Measurements from ENCODE around the gene LRRC8C.

GRCh38 chr1:89743788-89744187 is 110.9 kb downstream of the LRRC8C start:
- no peak for TF ChIP-seq CTCF (IDR thresholded peaks at IDR 0.05; ENCODE audit: borderline replicate concordance, extremely low read depth, low read length, poor library complexity, severe bottlenecking)
- no peak for TF ChIP-seq EZH2 (IDR thresholded peaks at IDR 0.05; ENCODE audit: borderline replicate concordance, low read depth, low read length, severe bottlenecking)
